ENCODE measurements around the gene TMEM181.
"Not testable (repeated sequence)": the region's sequence is repeated elsewhere in the genome, so short reads cannot be mapped to it uniquely, and the experiment has no call there.

TMEM181 gene

GRCh38 chr6:158669145-158670035 is 109.5 kb downstream of the TMEM181 start:
- H3K9me3 ChIP-seq (replicated peaks; ENCODE audit: insufficient read depth, low read length): no peaks in the 10 kb centered on the region
- no peaks in the 10 kb centered on the region for H4K20me1 ChIP-seq (ENCODE audit: insufficient read depth, low read length)
- no peaks in the 10 kb centered on the region for H3K4me1 ChIP-seq (ENCODE audit: low read length)
- no peak overlapping the region for H3K27ac ChIP-seq (ENCODE audit: low read length)
- no peak for DNase-seq
- no peaks in the 10 kb centered on the region for H3K9me2 ChIP-seq (replicated peaks; ENCODE audit: insufficient read depth, low read length)
- H3K36me3 ChIP-seq (replicated peaks; ENCODE audit: insufficient read depth, low read length): no peaks in the 10 kb centered on the region
- no peak overlapping the region for H3K4me2 ChIP-seq (ENCODE audit: low read depth, low read length)
- no peaks in the 10 kb centered on the region for H3F3A ChIP-seq (ENCODE audit: insufficient read depth, low read length)
- H3K9ac ChIP-seq (ENCODE audit: low read length): no peak overlapping the region
- TF ChIP-seq EZH2phosphoT487 (IDR thresholded peaks at IDR 0.05; ENCODE audit: low read length) (no peak), CTCF (IDR thresholded peaks at IDR 0.05; ENCODE audit: low read length) (no peak), EZH2 (optimal IDR thresholded peaks at IDR 0.05; ENCODE audit: low read depth, low read length) (no peak)
- no peaks in the 10 kb centered on the region for H3K79me2 ChIP-seq (ENCODE audit: low read length)
- H2AFZ ChIP-seq (ENCODE audit: low read length): no peak overlapping the region
- H3K4me3 ChIP-seq (ENCODE audit: low read length): no peak overlapping the region
- no peaks in the 10 kb centered on the region for H3K27me3 ChIP-seq (replicated peaks; ENCODE audit: insufficient read depth, low read length)

- H3F3A ChIP-seq (ENCODE audit: insufficient read depth, low read length); H3K4me3 ChIP-seq (ENCODE audit: low read length); H4K20me1 ChIP-seq (ENCODE audit: insufficient read depth, low read length); DNase-seq; H3K4me2 ChIP-seq (ENCODE audit: low read depth, low read length); H3K9me2 ChIP-seq (replicated peaks; ENCODE audit: insufficient read depth, low read length); H2AFZ ChIP-seq (ENCODE audit: low read length); H3K4me1 ChIP-seq (ENCODE audit: low read length); H3K9me3 ChIP-seq (replicated peaks; ENCODE audit: insufficient read depth, low read length); H3K27me3 ChIP-seq (replicated peaks; ENCODE audit: insufficient read depth, low read length); H3K79me2 ChIP-seq (ENCODE audit: low read length); H3K36me3 ChIP-seq (replicated peaks; ENCODE audit: insufficient read depth, low read length); H3K27ac ChIP-seq (ENCODE audit: low read length); H3K9ac ChIP-seq (ENCODE audit: low read length): not testable (repeated sequence)
Measured at GRCh38 chr6:158672119-158672518, 112.2 kb downstream of the TMEM181 start.

- Histone ChIP-seq H3F3A (ENCODE audit: insufficient read depth, low read length) (no peaks in the 10 kb centered on the region), H2AFZ (ENCODE audit: low read length) (no peak overlapping the region), H3K27ac (ENCODE audit: low read length) (no peak overlapping the region), H3K36me3 (replicated peaks; ENCODE audit: insufficient read depth, low read length) (no peaks in the 10 kb centered on the region), H3K79me2 (ENCODE audit: low read length) (no peaks in the 10 kb centered on the region), H3K9me3 (replicated peaks; ENCODE audit: insufficient read depth, low read length) (no peaks in the 10 kb centered on the region), H3K4me3 (ENCODE audit: low read length) (no peak overlapping the region), H3K27me3 (replicated peaks; ENCODE audit: insufficient read depth, low read length) (no peaks in the 10 kb centered on the region), H3K4me1 (ENCODE audit: low read length) (no peaks in the 10 kb centered on the region), H4K20me1 (ENCODE audit: insufficient read depth, low read length) (no peaks in the 10 kb centered on the region), H3K4me2 (ENCODE audit: low read depth, low read length) (no peak overlapping the region), H3K9me2 (replicated peaks; ENCODE audit: insufficient read depth, low read length) (no peaks in the 10 kb centered on the region), H3K9ac (ENCODE audit: low read length) (no peak overlapping the region)
- DNase-seq: no peak
- TF ChIP-seq EZH2 (optimal IDR thresholded peaks at IDR 0.05; ENCODE audit: low read depth, low read length): no peak
Measured at GRCh38 chr6:158672726-158673125, 112.8 kb downstream of the TMEM181 start.

- Histone ChIP-seq H3K9me3 (replicated peaks; ENCODE audit: insufficient read depth, low read length) (no peaks in the 10 kb centered on the region), H3K36me3 (replicated peaks; ENCODE audit: insufficient read depth, low read length) (no peaks in the 10 kb centered on the region), H3K79me2 (ENCODE audit: low read length) (no peaks in the 10 kb centered on the region), H2AFZ (ENCODE audit: low read length) (no peak overlapping the region), H3K4me3 (ENCODE audit: low read length) (no peak overlapping the region), H3K4me2 (ENCODE audit: low read depth, low read length) (no peak overlapping the region), H3K27me3 (replicated peaks; ENCODE audit: insufficient read depth, low read length) (no peaks in the 10 kb centered on the region), H3K27ac (ENCODE audit: low read length) (no peak overlapping the region), H3F3A (ENCODE audit: insufficient read depth, low read length) (no peaks in the 10 kb centered on the region), H3K9ac (ENCODE audit: low read length) (no peak overlapping the region), H4K20me1 (ENCODE audit: insufficient read depth, low read length) (no peaks in the 10 kb centered on the region), H3K9me2 (replicated peaks; ENCODE audit: insufficient read depth, low read length) (no peaks in the 10 kb centered on the region), H3K4me1 (ENCODE audit: low read length) (no peaks in the 10 kb centered on the region)
- DNase-seq: no peak
- no peak for TF ChIP-seq EZH2phosphoT487 (IDR thresholded peaks at IDR 0.05; ENCODE audit: low read length)
- no peak for TF ChIP-seq CTCF (IDR thresholded peaks at IDR 0.05; ENCODE audit: low read length)
- no peak for TF ChIP-seq EZH2 (optimal IDR thresholded peaks at IDR 0.05; ENCODE audit: low read depth, low read length)
Measured at GRCh38 chr6:158674342-158675131, 114.6 kb downstream of the TMEM181 start.

- H4K20me1 ChIP-seq (ENCODE audit: insufficient read depth, low read length); H3K4me3 ChIP-seq (ENCODE audit: low read length); H3K9ac ChIP-seq (ENCODE audit: low read length); H3K27me3 ChIP-seq (replicated peaks; ENCODE audit: insufficient read depth, low read length); H3F3A ChIP-seq (ENCODE audit: insufficient read depth, low read length); H2AFZ ChIP-seq (ENCODE audit: low read length); H3K36me3 ChIP-seq (replicated peaks; ENCODE audit: insufficient read depth, low read length); H3K4me1 ChIP-seq (ENCODE audit: low read length); DNase-seq; H3K9me2 ChIP-seq (replicated peaks; ENCODE audit: insufficient read depth, low read length); H3K27ac ChIP-seq (ENCODE audit: low read length); H3K79me2 ChIP-seq (ENCODE audit: low read length); H3K4me2 ChIP-seq (ENCODE audit: low read depth, low read length); H3K9me3 ChIP-seq (replicated peaks; ENCODE audit: insufficient read depth, low read length): not testable (repeated sequence)
Measured at GRCh38 chr6:158677094-158677493, 117.2 kb downstream of the TMEM181 start.

All from MM.1S (cell line).